Endothelial cell of umbilical vein (primary cell): ENCODE results near the gene PROCA1.

ENCODE experiments used
- GATA2 ChIP-seq: IDR thresholded peaks from 2 replicates; pipeline ENCODE4 v1.7.0; 2011; ENCODE audit warnings: low read depth, mild to moderate bottlenecking, moderate library complexity, mixed read lengths, low read length; ENCODE audit not compliant: insufficient read length, insufficient read depth
- POLR2AphosphoS5 ChIP-seq: IDR thresholded peaks from 2 replicates; pipeline ENCODE4 v1.6.1; 2012; ENCODE audit warnings: low read depth, mild to moderate bottlenecking, control low read depth, low read length, moderate library complexity; ENCODE audit not compliant: insufficient read depth
- TF ChIP-seq, protein P1 (sequence below), 2 donors: IDR thresholded peaks; 1 replicate in 1 of 2; 2 replicates in 1 of 2; pipeline ENCODE4 v1.5.1; 2011; ENCODE audit warnings: low read length in 2 of 2, mild to moderate bottlenecking in 2 of 2, moderate library complexity in 2 of 2, control low read depth in 1 of 2, inconsistent platforms in 1 of 2, low read depth in 1 of 2; ENCODE audit not compliant: insufficient read depth in 1 of 2; ENCODE audit errors: extremely low read depth in 1 of 2

- TF ChIP-seq, protein P1, sequence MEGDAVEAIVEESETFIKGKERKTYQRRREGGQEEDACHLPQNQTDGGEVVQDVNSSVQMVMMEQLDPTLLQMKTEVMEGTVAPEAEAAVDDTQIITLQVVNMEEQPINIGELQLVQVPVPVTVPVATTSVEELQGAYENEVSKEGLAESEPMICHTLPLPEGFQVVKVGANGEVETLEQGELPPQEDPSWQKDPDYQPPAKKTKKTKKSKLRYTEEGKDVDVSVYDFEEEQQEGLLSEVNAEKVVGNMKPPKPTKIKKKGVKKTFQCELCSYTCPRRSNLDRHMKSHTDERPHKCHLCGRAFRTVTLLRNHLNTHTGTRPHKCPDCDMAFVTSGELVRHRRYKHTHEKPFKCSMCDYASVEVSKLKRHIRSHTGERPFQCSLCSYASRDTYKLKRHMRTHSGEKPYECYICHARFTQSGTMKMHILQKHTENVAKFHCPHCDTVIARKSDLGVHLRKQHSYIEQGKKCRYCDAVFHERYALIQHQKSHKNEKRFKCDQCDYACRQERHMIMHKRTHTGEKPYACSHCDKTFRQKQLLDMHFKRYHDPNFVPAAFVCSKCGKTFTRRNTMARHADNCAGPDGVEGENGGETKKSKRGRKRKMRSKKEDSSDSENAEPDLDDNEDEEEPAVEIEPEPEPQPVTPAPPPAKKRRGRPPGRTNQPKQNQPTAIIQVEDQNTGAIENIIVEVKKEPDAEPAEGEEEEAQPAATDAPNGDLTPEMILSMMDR (IDR thresholded peaks at IDR 0.05; ENCODE audit: extremely low read depth in 1 of 2, insufficient read depth in 1 of 2, low read depth in 1 of 2, low read length in 2 of 2), result no peak
- no peak for TF ChIP-seq POLR2AphosphoS5
- TF ChIP-seq GATA2, result no peak
Observed at GRCh38 chr17:28746611-28747050, 34.9 kb upstream of the PROCA1 start.
